Tibial artery (tissue), 4 donors: ENCODE measurements around the gene CLTRN.
A peak's percentile ranks its signal among the peaks of the same experiment; 100 is the strongest.
"Not testable (repeated sequence)": the region's sequence is repeated elsewhere in the genome, so short reads cannot be mapped to it uniquely, and the experiment has no call there.

Experiments used
- DNase-seq, 2 donors: peaks; one replicate each; pipeline ENCODE4 v3.0.0-alpha.2; 2019
- H3K27ac ChIP-seq, 2 donors: fragments of 200-600 bp; sonication (generic) in 1 of 2; 1 replicate in 1 of 2; 2 replicates in 1 of 2; pipeline ENCODE4 v1.5.1; 2018 to 2019; ENCODE audit warnings: mild to moderate bottlenecking in 1 of 2
- H3K27me3 ChIP-seq, 2 donors: fragments of 200-600 bp; sonication (generic) in 1 of 2; one replicate each; pipeline versions ENCODE4 v1.5.1 to v1.6.0; 2016 to 2019
- H3K36me3 ChIP-seq, 3 donors: fragments of 200-600 bp; sonication (generic) in 2 of 3; one replicate each; pipeline ENCODE4 v1.5.1; 2016 to 2019; ENCODE audit warnings: mild to moderate bottlenecking in 2 of 3
- H3K4me1 ChIP-seq, 4 donors: fragments of 200-600 bp; sonication (generic) in 2 of 4; 1 replicate in 3 of 4; 2 replicates in 1 of 4; pipeline ENCODE4 v1.5.1; 2016 to 2019
- H3K4me3 ChIP-seq, 2 donors: fragments of 200-600 bp; sonication (generic) in 1 of 2; 1 replicate in 1 of 2; 2 replicates in 1 of 2; pipeline ENCODE4 v1.5.1; 2018 to 2019; ENCODE audit warnings: mild to moderate bottlenecking in 2 of 2
- H3K9me3 ChIP-seq, 3 donors: fragments of 200-600 bp; sonication (generic) in 1 of 3; one replicate each; pipeline ENCODE4 v1.5.1; 2016 to 2019
- intact Hi-C: fragments of 100-400 bp; cut with DNase I; formaldehyde crosslinking; loops from one replicate; pipeline ENCODE4 v1.15.0; 2023; ENCODE audit warnings: low total_unique reads
- TF ChIP-seq, protein P1 (sequence below), 2 experiments: fragments of 200-600 bp in 1 of 2; fragments of 450-650 bp in 1 of 2; IDR thresholded peaks; one replicate each; pipeline ENCODE4 v1.5.1; 2017 to 2019; ENCODE audit warnings: antibody characterized with exemption in 2 of 2, mild to moderate bottlenecking in 1 of 2, moderate library complexity in 1 of 2

CLTRN gene

DNA sequence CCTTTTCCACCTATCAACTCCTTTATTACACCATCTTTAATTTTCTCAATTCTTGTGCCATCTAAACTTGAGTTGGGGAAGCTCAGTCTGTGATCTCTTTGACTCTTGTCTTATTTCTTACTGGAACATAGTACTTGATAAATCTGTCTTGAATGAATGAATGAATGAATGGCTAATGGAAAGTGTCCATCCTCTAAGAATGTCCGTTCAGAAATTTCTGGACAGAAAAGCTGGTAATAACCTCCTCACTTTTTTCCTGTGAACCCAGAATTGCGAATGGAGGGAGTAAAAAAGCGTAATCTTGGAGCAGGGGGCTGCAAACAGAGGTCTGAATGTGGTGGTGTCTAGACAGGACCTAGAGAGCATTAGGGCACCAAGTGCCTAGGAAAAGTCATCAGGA is 9.4 kb upstream of the CLTRN start:
- TF ChIP-seq, protein P1, sequence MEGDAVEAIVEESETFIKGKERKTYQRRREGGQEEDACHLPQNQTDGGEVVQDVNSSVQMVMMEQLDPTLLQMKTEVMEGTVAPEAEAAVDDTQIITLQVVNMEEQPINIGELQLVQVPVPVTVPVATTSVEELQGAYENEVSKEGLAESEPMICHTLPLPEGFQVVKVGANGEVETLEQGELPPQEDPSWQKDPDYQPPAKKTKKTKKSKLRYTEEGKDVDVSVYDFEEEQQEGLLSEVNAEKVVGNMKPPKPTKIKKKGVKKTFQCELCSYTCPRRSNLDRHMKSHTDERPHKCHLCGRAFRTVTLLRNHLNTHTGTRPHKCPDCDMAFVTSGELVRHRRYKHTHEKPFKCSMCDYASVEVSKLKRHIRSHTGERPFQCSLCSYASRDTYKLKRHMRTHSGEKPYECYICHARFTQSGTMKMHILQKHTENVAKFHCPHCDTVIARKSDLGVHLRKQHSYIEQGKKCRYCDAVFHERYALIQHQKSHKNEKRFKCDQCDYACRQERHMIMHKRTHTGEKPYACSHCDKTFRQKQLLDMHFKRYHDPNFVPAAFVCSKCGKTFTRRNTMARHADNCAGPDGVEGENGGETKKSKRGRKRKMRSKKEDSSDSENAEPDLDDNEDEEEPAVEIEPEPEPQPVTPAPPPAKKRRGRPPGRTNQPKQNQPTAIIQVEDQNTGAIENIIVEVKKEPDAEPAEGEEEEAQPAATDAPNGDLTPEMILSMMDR (IDR thresholded peaks at IDR 0.05): no peak
- peaks cover 0 to 22% (median 8%) of the 10 kb centered on the region in 4 donors for H3K4me1 ChIP-seq
- intact Hi-C loops: loop anchor here (5.0 to 10.0 kb wide), 2 partner anchors 177 to 181 kb away; partner anchors contain the start of gene AP1S2
- peak overlapping the region; percentile 97 to 99 for H3K27ac ChIP-seq
- no peaks in the 10 kb centered on the region for H3K9me3 ChIP-seq
- no peaks in the 10 kb centered on the region for H3K27me3 ChIP-seq
- H3K4me3 ChIP-seq: peak overlapping the region; percentile 64 to 75
- H3K36me3 ChIP-seq: peaks cover 0 to under 1% (median 0%) of the 10 kb centered on the region in 3 donors
- DNase-seq: no peak

GRCh38 chrX:15672881-15673280 is 8.3 kb upstream of the CLTRN start:
- no peak overlapping the region for H3K27ac ChIP-seq
- peaks cover 0 to 22% (median 8%) of the 10 kb centered on the region in 4 donors for H3K4me1 ChIP-seq
- H3K4me3 ChIP-seq: no peak overlapping the region
- intact Hi-C loops: loop anchor here (5.0 to 10.0 kb wide), 2 partner anchors 176 to 182 kb away; partner anchors contain the start of gene AP1S2
- DNase-seq: no peak
- H3K9me3 ChIP-seq: no peaks in the 10 kb centered on the region
- no peaks in the 10 kb centered on the region for H3K36me3 ChIP-seq
- TF ChIP-seq, protein P1 (IDR thresholded peaks at IDR 0.05): no peak
- H3K27me3 ChIP-seq: no peaks in the 10 kb centered on the region

GRCh38 chrX:15663439-15663838 is 1.2 kb downstream of the CLTRN start:
- H3K4me1 ChIP-seq: no peaks in the 10 kb centered on the region
- DNase-seq: no peak
- intact Hi-C loops: no loop called here
- no peaks in the 10 kb centered on the region for H3K27me3 ChIP-seq
- no peak overlapping the region for H3K27ac ChIP-seq
- H3K36me3 ChIP-seq: no peaks in the 10 kb centered on the region
- H3K4me3 ChIP-seq: no peak overlapping the region
- TF ChIP-seq, protein P1 (IDR thresholded peaks at IDR 0.05): no peak
- no peaks in the 10 kb centered on the region for H3K9me3 ChIP-seq

DNA sequence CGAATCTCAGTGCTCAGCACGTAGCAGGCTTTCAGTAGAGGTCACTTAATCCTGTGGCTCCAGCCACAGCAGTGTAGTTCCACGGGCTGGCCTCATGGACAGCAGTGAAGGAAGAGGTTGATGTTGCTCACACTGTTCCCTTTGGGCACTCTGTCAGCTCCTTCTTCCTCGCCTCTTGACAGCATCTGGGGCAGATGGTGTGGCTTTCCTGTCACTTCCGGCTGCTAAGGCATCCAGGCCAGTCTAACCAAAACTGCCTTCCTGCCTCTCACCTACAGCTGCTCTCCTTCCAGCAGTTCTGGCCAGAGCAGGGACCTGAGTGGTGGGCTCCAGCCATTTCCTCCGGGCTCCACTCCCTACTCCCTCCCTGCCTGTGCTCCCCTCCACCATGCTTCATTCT is 9.8 kb downstream of the CLTRN start:
- DNase-seq, intact Hi-C loops, H3K4me3 ChIP-seq, H3K27ac ChIP-seq, H3K9me3 ChIP-seq, H3K4me1 ChIP-seq, H3K27me3 ChIP-seq, H3K36me3 ChIP-seq: not testable (repeated sequence)

DNA sequence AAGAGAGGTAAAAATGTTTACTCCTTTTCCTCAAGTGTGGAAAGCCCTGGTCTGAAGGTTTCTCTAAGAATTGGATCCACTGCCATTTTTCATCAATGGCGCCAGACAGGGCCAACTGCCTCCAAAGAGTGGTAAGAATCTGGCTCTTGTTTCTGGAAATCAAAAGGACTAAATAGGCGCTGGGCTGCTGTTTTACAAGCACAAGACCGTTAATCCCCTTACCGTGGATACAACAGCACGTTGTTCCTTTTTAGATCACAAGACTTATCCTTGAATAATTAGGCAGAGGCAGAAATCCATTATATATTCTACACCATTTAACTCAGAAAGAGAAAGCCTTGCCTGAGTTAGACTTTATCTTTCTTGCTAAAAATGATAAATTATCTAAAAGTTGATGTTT is 10.6 kb downstream of the CLTRN start:
- H3K4me1 ChIP-seq: no peaks in the 10 kb centered on the region
- H3K36me3 ChIP-seq: no peaks in the 10 kb centered on the region
- no peak overlapping the region for H3K4me3 ChIP-seq
- intact Hi-C loops: no loop called here
- TF ChIP-seq, protein P1 (IDR thresholded peaks at IDR 0.05): no peak
- DNase-seq: no peak
- no peaks in the 10 kb centered on the region for H3K9me3 ChIP-seq
- no peaks in the 10 kb centered on the region for H3K27me3 ChIP-seq
- no peak overlapping the region for H3K27ac ChIP-seq

DNA sequence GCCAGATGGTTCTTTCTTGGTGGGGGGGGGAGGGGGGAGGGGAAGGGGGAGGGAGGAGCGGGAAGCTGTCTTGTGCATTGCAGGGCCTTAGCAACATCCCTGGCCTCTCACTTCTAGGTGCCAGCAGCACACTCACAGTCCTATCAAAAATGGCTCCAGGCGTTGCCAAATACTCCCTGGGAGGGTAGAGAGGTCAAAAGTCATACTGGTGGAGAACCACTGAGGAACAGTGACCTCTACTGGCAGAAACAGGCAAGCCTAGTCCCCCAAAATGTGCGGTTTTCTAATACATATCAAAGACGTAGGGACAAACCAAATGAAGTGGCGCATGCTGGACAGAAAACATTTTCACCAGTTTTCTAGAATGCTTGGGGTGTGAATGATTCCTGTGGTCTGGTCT is 17.1 kb downstream of the CLTRN start:
- DNase-seq, H3K27ac ChIP-seq, intact Hi-C loops, H3K27me3 ChIP-seq, H3K9me3 ChIP-seq, H3K36me3 ChIP-seq, H3K4me3 ChIP-seq, H3K4me1 ChIP-seq: not testable (repeated sequence)

GRCh38 chrX:15646543-15646942 is 18.1 kb downstream of the CLTRN start:
- H3K4me1 ChIP-seq: no peaks in the 10 kb centered on the region
- intact Hi-C loops: no loop called here
- no peak for DNase-seq
- no peaks in the 10 kb centered on the region for H3K27me3 ChIP-seq
- H3K36me3 ChIP-seq: no peaks in the 10 kb centered on the region
- no peak overlapping the region for H3K27ac ChIP-seq
- no peak overlapping the region for H3K4me3 ChIP-seq
- TF ChIP-seq, protein P1 (IDR thresholded peaks at IDR 0.05): no peak
- no peaks in the 10 kb centered on the region for H3K9me3 ChIP-seq
